ENCODE results near the gene RUNX2.
"Not testable (repeated sequence)": the region's sequence is repeated elsewhere in the genome, so short reads cannot be mapped to it uniquely, and the experiment has no call there.

Gene RUNX2

DNA sequence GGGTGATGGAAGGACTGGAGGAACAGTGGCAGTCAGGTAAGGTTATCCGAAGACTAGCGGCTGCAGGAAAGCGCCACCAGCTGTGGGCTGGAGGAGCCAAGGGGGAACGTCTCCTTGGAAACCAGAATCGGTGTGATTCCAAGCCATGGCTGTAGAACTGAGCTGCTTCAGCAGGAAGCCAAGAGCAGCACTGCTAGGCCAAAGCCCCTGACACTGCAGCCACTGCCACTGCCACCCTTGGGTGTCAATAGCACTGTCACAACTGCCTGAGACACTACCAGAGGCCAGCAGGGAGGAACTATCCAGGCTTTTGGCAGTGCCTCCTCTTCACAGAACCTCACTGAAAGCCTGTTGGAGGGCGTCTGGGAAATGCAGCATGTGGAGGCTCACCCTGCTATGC lies 339.2 kb downstream of the RUNX2 start:
- no peaks in the 10 kb centered on the region for H3K79me2 ChIP-seq (ENCODE audit: insufficient read depth, low read length)
- no peak overlapping the region for H2AFZ ChIP-seq (ENCODE audit: low read length)
- no peak overlapping the region for H3K4me3 ChIP-seq (ENCODE audit: low read depth, low read length, poor library complexity, severe bottlenecking)
- no peaks in the 10 kb centered on the region for H3K9me3 ChIP-seq (ENCODE audit: low read length)
- H3F3A ChIP-seq (ENCODE audit: insufficient read depth, low read length) = no peaks in the 10 kb centered on the region
- TF ChIP-seq, protein P1, sequence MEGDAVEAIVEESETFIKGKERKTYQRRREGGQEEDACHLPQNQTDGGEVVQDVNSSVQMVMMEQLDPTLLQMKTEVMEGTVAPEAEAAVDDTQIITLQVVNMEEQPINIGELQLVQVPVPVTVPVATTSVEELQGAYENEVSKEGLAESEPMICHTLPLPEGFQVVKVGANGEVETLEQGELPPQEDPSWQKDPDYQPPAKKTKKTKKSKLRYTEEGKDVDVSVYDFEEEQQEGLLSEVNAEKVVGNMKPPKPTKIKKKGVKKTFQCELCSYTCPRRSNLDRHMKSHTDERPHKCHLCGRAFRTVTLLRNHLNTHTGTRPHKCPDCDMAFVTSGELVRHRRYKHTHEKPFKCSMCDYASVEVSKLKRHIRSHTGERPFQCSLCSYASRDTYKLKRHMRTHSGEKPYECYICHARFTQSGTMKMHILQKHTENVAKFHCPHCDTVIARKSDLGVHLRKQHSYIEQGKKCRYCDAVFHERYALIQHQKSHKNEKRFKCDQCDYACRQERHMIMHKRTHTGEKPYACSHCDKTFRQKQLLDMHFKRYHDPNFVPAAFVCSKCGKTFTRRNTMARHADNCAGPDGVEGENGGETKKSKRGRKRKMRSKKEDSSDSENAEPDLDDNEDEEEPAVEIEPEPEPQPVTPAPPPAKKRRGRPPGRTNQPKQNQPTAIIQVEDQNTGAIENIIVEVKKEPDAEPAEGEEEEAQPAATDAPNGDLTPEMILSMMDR (IDR thresholded peaks at IDR 0.05; ENCODE audit: low read length) = no peak
- TF ChIP-seq EZH2 (IDR thresholded peaks at IDR 0.05; ENCODE audit: borderline replicate concordance, low read length) = no peak
- H3K4me1 ChIP-seq (ENCODE audit: insufficient read depth, low read length, severe bottlenecking) = peaks cover 9% of the 10 kb centered on the region
- no peaks in the 10 kb centered on the region for H3K9me2 ChIP-seq (ENCODE audit: low read depth, low read length)
- no peaks in the 10 kb centered on the region for H3K36me3 ChIP-seq (ENCODE audit: insufficient read depth, low read length)
- no peaks in the 10 kb centered on the region for H3K27me3 ChIP-seq (ENCODE audit: insufficient read depth, low read length)
- no peak overlapping the region for H3K4me2 ChIP-seq (ENCODE audit: low read length)
- no peak overlapping the region for H3K27ac ChIP-seq (ENCODE audit: low read depth, low read length, poor library complexity, severe bottlenecking)
- no peaks in the 10 kb centered on the region for H4K20me1 ChIP-seq (ENCODE audit: insufficient read depth, low read length)
- no peak overlapping the region for H3K9ac ChIP-seq (ENCODE audit: low read length)

DNA sequence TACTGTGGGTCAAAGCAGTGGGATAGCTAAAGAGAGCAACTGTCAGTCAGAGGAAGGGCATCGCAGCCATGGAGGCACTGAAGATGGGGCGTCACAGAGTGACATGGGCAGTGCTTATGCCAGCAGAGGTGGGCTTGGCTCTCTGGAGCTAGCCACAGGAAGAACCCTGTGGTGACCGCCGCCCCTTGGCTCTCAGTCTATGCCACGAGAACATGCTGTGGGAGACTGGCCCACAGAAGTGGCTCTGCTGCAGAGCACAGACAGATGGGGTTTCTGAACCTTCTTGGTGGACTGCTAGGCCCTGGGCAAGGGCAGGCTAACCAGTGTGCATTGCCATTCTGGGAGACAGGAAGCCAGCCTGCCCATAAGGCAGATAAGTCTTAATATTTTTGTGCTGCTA lies 339.6 kb downstream of the RUNX2 start:
- no peaks in the 10 kb centered on the region for H3K9me3 ChIP-seq (ENCODE audit: low read length)
- no peaks in the 10 kb centered on the region for H4K20me1 ChIP-seq (ENCODE audit: insufficient read depth, low read length)
- no peaks in the 10 kb centered on the region for H3K36me3 ChIP-seq (ENCODE audit: insufficient read depth, low read length)
- no peak for TF ChIP-seq EZH2 (IDR thresholded peaks at IDR 0.05; ENCODE audit: borderline replicate concordance, low read length)
- TF ChIP-seq, protein P1 (IDR thresholded peaks at IDR 0.05; ENCODE audit: low read length) = no peak
- H3K9ac ChIP-seq (ENCODE audit: low read length) = no peak overlapping the region
- H3F3A ChIP-seq (ENCODE audit: insufficient read depth, low read length) = no peaks in the 10 kb centered on the region
- no peak overlapping the region for H3K4me2 ChIP-seq (ENCODE audit: low read length)
- no peak overlapping the region for H2AFZ ChIP-seq (ENCODE audit: low read length)
- H3K4me1 ChIP-seq (ENCODE audit: insufficient read depth, low read length, severe bottlenecking) = peaks cover 9% of the 10 kb centered on the region
- no peak overlapping the region for H3K27ac ChIP-seq (ENCODE audit: low read depth, low read length, poor library complexity, severe bottlenecking)
- no peaks in the 10 kb centered on the region for H3K9me2 ChIP-seq (ENCODE audit: low read depth, low read length)
- no peaks in the 10 kb centered on the region for H3K27me3 ChIP-seq (ENCODE audit: insufficient read depth, low read length)
- no peaks in the 10 kb centered on the region for H3K79me2 ChIP-seq (ENCODE audit: insufficient read depth, low read length)
- no peak overlapping the region for H3K4me3 ChIP-seq (ENCODE audit: low read depth, low read length, poor library complexity, severe bottlenecking)

GRCh38 chr6:45668705-45669104 lies 340.6 kb downstream of the RUNX2 start:
- Histone ChIP-seq H3K27ac (ENCODE audit: low read depth, low read length, poor library complexity, severe bottlenecking) (no peak overlapping the region), H3K36me3 (ENCODE audit: insufficient read depth, low read length) (no peaks in the 10 kb centered on the region), H3K79me2 (ENCODE audit: insufficient read depth, low read length) (no peaks in the 10 kb centered on the region), H4K20me1 (ENCODE audit: insufficient read depth, low read length) (no peaks in the 10 kb centered on the region), H3K4me2 (ENCODE audit: low read length) (no peak overlapping the region), H3K4me1 (ENCODE audit: insufficient read depth, low read length, severe bottlenecking) (peaks cover 5% of the 10 kb centered on the region), H3K27me3 (ENCODE audit: insufficient read depth, low read length) (no peaks in the 10 kb centered on the region), H3K9me3 (ENCODE audit: low read length) (no peaks in the 10 kb centered on the region), H3K9ac (ENCODE audit: low read length) (no peak overlapping the region), H3K9me2 (ENCODE audit: low read depth, low read length) (no peaks in the 10 kb centered on the region), H3K4me3 (ENCODE audit: low read depth, low read length, poor library complexity, severe bottlenecking) (no peak overlapping the region), H3F3A (ENCODE audit: insufficient read depth, low read length) (no peaks in the 10 kb centered on the region), H2AFZ (ENCODE audit: low read length) (no peak overlapping the region)
- no peak for TF ChIP-seq EZH2 (IDR thresholded peaks at IDR 0.05; ENCODE audit: borderline replicate concordance, low read length)
- TF ChIP-seq, protein P1 (IDR thresholded peaks at IDR 0.05; ENCODE audit: low read length) = no peak

- not testable (repeated sequence) for H3K4me2 ChIP-seq (ENCODE audit: low read length); H3K27ac ChIP-seq (ENCODE audit: low read depth, low read length, poor library complexity, severe bottlenecking); H3F3A ChIP-seq (ENCODE audit: insufficient read depth, low read length); H3K36me3 ChIP-seq (ENCODE audit: insufficient read depth, low read length); H3K27me3 ChIP-seq (ENCODE audit: insufficient read depth, low read length); H4K20me1 ChIP-seq (ENCODE audit: insufficient read depth, low read length); H3K4me3 ChIP-seq (ENCODE audit: low read depth, low read length, poor library complexity, severe bottlenecking); H3K9me2 ChIP-seq (ENCODE audit: low read depth, low read length); H3K9ac ChIP-seq (ENCODE audit: low read length); H3K9me3 ChIP-seq (ENCODE audit: low read length); H3K79me2 ChIP-seq (ENCODE audit: insufficient read depth, low read length); H2AFZ ChIP-seq (ENCODE audit: low read length)
- peaks cover 14% of the 10 kb centered on the region for H3K4me1 ChIP-seq (ENCODE audit: insufficient read depth, low read length, severe bottlenecking)
Measured at GRCh38 chr6:45673167-45673566, 345.0 kb downstream of the RUNX2 start.

- not testable (repeated sequence) for H3K27me3 ChIP-seq (ENCODE audit: insufficient read depth, low read length); H3K79me2 ChIP-seq (ENCODE audit: insufficient read depth, low read length); H3K36me3 ChIP-seq (ENCODE audit: insufficient read depth, low read length); H3K9ac ChIP-seq (ENCODE audit: low read length); H3K27ac ChIP-seq (ENCODE audit: low read depth, low read length, poor library complexity, severe bottlenecking); H3F3A ChIP-seq (ENCODE audit: insufficient read depth, low read length); H4K20me1 ChIP-seq (ENCODE audit: insufficient read depth, low read length); H3K9me3 ChIP-seq (ENCODE audit: low read length); H3K4me2 ChIP-seq (ENCODE audit: low read length); H3K9me2 ChIP-seq (ENCODE audit: low read depth, low read length); H3K4me3 ChIP-seq (ENCODE audit: low read depth, low read length, poor library complexity, severe bottlenecking); H2AFZ ChIP-seq (ENCODE audit: low read length)
- peaks cover 17% of the 10 kb centered on the region for H3K4me1 ChIP-seq (ENCODE audit: insufficient read depth, low read length, severe bottlenecking)
Measured at GRCh38 chr6:45675166-45675565, 347.0 kb downstream of the RUNX2 start.

Measured in OCI-LY1 (cell line).